Ramos (cell line): ENCODE measurements around the gene CCT8L2.
"Not testable (repeated sequence)": the region's sequence is repeated elsewhere in the genome, so short reads cannot be mapped to it uniquely, and the experiment has no call there.

ENCODE experiments used
- in situ Hi-C: fragments of 300-500 bp; cut with MboI; formaldehyde crosslinking; loops from one replicate; pipeline ENCODE4 v1.14.3; 2022; ENCODE audit warnings: low sequenced_read_pairs; ENCODE audit not compliant: unreplicated experiment

Gene CCT8L2

DNA sequence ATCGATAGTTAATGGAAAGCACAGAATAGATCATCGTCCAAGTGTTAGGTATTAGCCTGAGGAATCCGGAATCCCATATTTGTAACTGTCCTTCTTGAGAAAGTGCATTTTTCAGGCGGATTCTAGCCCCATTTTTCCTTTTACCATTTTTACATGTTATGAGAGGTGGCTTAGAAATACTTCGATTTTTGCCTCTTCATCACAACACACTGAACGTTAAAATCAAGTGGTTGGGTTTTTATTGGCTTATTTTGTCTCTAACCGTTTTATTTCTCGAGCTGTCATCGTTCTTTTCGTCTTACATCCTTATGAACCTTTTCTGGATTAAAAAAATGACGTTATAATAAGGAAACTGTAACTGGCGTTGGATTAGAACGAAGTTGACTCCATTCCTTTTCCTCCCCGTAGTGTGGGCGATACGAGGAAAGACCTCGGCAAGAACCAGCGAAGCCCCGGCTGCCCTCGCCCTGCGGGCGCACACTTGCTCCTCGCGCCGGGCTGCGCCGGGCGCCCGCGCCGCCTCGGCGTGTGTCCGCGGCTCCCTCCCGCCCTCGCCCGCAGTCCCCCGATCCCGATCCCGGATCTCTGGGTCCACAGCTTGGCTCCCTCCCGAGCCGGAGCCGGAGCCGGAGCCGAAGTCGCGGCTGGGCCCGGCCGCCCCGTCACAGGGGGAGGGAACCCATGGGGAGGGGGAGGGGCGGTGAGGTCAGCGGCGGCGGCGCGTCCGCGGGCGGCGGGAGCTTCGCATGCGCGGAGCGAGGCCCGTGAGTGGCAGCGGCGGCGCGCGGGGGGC, 8.2 kb upstream of the CCT8L2 start:
- in situ Hi-C loops = not testable (repeated sequence)

DNA sequence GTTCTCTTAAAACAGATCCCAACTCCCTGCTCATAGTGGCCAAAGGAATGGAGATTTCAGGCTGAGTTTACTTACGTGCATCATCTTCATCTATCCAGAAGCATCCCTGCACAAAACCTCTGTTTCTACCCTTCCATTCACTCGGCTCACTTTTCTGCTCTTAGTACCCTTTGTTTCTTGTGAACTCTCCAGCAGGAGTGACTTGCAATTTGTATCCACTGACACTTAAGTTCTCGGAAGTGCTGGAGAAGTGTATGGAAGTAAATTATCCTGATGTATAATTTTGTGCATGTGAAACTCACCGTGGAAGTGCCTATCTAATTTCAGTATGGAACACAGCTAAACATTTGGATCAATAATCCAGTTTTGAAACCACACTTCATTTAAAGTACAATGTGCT, 7.0 kb upstream of the CCT8L2 start:
- in situ Hi-C loops = not testable (repeated sequence)

DNA sequence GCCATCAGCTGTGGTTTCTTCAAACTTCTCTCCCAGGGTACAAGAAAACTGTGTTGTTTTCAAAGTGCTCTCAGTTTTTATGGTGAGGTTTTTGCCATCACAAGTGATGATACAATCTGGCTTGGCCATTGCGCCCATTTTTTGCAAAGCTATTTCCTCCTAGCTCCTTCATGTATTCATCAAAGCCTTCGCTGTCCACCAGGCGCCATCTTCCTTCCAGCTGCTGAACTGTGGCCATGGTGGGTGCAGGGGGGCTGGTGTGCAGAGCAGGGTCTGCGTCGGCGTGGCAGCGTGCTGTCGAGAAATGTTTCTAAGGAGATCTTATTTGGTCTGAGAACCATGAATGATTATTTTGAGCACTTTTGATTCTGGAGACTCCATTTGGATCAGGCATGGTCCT, 2.6 kb upstream of the CCT8L2 start:
- in situ Hi-C loops = not testable (repeated sequence)

DNA sequence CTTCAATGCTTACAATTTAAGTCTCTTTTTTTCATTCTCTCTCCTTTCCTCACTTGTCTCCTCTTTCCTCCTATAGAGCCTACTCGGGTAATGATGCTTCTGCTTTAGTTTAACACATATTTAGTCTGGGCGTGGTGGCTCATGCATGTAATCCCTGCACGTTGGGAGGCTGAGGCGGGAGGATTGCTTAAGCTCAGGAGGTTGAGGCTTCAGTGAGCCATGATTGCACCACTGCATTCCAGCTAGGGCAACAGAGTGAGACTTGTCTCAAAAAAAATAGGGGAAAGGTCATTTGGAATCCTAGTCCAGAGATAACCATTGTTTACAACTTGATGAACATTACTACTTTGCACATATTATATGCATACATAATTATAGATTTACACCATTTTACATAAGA, 1.4 kb upstream of the CCT8L2 start:
- in situ Hi-C loops = no loop called here

DNA sequence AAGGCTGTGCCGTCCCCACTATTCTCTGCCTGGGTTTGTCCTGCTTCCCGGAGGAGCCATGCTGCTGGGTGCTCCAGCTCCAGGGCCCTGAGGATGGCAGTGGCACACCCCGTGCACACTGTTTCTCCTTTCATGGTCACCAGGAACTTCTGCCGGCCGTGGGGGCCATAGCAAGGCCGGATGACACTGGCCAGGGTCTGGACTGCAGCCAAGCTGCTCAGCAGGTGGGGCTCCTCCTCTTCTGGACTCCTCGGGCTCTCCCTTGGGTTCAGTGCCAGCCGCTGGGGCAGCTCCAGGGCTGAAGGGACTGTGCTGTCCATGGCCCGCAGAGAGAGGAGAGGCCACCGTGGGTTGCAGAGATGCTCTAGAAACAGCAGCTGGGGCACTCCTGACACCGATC, 379 bp downstream of the CCT8L2 start:
- in situ Hi-C loops = not testable (repeated sequence)

DNA sequence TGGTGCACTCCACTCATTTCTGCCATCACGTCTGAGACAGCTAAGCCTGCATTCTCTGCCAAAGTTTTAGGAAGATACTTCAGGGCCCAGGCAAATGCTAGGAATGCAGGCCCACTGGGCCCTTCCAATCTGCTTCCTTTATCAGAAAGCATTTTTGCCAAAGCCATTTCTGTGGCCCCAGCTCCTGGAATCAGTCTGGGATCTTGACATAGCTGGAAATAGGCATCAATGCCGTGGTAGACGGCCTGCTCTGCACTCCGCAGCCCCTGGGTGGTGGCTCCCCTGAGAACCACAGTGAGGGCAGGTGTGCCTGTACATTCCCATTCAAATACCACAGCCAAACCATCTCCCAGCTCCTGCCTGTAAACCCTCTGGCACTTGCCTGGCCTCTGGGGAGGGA, 1.5 kb downstream of the CCT8L2 start:
- in situ Hi-C loops = not testable (repeated sequence)

DNA sequence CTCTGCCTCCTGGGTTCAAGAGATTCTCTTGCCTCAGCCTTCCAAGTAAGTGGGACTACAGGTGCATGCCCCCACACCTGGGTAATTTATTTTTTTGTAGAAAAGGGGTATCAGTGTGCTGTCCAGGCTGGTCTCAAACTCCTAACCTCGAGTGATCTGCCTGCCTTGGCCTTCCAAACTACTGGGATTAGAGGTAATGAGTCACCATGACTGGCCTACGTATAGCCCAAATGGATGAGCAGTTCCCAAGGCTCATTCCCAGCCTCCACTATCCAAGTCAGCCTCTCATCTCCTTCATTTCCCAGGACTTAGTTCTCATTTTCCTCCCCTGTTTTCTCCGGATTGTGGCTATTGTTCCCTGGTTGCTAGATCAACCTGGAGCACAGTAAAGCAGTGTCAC, 5.6 kb downstream of the CCT8L2 start:
- in situ Hi-C loops = no loop called here

DNA sequence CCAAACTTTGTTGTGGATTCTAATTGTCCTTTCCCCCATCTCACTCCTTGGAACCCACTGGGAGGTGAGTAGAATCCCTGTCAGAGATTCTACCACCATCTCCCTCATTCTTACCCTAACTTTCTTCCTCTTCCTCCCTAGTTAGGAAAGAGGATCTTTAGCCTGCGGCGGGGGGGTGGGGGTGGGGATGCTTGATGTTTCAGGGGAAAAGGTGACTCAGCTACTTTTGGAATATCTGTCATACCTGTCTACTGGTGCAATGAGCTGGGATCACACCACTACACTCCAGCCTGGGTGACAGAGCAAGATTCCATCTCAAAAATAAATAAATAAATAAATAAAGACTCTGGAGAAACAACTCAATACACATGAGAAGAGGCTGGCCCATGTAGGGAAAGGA, 6.4 kb downstream of the CCT8L2 start:
- in situ Hi-C loops = no loop called here

DNA sequence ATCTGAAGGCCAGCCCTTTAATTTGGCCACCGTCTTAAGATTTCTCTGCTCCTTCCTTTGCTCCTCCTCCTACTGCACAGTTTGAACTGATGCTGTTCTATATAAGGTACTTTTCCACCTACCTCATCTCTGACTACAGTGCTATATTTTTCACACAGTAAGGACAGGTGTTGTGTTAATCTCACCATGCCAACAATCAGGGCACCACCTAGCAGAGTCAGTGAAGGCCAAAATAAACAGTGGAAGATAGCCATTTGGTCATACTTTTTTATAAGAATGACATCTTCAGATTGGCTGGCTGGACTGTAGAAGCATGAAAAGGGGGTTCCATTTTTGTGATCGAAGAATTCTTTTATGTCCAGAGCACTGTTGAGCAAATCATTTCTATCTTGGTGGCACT, 11.7 kb downstream of the CCT8L2 start:
- in situ Hi-C loops = not testable (repeated sequence)

DNA sequence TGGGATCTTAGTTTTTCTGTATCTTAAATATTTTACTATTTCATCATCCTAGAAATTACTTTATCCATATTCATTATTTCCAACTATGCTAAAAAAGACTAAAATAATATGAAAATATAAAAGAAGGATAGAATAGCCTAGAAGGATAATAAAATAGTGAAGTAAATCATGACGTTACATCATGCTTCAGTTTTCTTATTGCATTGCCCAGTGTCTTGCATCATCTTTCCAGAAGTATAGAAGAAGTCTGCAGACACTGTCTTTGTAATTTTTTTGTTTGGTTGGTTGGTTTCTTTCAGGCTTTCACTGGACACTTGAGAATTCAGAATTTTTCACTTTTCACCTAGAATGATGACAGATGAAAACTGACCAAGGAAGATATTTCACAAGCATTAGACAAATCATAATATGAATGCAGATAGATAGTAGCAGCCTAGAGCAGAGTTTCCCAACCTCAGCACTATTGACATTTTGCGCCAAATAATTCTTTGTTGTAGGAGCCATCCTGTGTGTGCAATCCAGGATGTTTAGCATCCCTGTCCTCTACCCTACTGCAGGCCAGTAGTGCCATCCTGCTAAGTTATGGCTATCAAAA, 23.3 kb downstream of the CCT8L2 start:
- in situ Hi-C loops = not testable (repeated sequence)

DNA sequence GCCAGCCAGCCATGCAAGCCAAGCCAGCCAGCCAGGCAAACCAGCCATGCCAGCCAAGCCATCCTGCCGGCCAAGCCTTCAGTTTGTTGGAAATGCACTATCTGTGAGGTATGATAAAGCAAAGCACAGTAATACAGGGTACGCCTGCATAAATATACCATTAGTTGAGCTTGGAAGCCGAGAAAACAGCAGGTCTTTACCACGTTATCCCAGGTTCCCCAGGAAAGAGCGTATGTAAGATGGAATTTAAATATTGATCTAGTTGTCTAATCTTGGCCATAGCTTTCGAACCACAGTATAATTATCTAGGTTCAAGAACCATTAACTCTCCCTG, 24.2 kb downstream of the CCT8L2 start:
- in situ Hi-C loops = no loop called here

DNA sequence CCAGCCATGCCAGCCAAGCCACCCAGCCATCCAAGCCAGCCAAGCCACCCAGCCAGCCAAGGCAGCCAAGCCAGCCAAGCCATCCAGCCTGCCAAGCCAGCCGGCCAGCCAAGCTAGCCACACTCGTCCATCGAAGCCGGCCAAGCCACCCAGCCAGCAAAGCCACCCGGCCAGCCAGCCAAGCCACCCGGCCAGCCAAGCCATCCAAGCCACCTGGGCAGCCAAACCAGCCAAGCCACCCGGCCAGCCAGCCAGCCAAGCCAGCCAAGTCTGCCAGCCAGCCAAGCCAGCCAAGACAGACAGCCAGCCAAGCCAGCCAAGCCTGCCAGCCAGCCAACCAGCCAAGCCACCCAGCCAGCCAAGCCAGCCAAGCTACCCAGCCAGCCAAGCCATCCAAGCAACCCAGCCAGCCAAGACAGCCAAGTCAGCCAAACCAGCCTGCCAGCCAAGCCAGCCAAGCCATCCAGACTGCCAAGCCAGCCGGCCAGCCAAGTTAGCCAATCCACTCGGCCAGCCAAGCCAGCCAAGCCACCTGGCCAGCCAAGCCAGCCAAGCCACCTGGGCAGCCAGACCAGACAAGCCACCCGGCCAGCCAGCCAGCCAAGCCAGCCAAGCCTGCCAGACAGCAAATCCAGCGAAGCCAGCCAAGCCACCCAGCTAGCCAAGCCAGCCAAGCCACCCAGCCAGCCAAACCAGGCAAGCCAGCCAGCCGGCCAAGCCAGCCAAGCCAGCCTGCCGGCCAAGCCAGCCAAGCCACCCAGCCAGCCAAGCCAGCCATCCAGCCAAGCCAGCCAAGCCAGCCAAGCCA, 24.8 kb downstream of the CCT8L2 start:
- in situ Hi-C loops = not testable (repeated sequence)

DNA sequence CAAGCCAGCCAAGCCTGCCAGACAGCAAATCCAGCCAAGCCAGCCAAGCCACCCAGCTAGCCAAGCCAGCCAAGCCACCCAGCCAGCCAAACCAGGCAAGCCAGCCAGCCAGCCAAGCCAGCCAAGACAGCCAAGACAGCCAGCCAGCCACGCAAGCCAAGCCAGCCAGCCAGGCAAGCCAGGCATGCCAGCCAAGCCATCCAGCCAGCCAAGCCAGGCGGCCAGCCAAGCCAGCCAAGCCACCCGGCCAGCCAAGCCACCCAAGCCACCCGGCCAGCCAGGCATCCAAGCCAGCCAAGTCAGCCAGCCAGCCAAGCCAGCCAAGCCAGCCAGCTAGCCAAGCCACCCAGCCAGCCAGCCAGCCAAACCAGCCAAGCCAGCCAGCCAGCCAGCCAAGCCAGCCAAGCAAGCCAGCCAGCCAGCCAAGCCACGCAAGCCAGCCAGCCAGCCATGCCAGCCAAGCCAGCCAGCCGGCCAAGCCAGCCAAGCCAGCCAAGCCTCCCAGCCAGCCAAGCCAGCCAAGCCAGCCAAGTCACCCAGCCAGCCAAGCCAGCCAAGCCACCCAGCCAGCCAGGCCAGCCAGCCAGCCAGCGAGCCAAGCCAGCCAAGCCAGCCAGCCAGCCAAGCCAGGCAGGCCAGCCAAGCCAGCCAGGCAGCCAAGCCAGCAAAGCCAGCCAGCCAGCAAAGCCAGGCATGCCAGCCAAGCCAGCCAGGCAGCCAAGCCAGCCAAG, 26.0 kb downstream of the CCT8L2 start:
- in situ Hi-C loops = not testable (repeated sequence)

DNA sequence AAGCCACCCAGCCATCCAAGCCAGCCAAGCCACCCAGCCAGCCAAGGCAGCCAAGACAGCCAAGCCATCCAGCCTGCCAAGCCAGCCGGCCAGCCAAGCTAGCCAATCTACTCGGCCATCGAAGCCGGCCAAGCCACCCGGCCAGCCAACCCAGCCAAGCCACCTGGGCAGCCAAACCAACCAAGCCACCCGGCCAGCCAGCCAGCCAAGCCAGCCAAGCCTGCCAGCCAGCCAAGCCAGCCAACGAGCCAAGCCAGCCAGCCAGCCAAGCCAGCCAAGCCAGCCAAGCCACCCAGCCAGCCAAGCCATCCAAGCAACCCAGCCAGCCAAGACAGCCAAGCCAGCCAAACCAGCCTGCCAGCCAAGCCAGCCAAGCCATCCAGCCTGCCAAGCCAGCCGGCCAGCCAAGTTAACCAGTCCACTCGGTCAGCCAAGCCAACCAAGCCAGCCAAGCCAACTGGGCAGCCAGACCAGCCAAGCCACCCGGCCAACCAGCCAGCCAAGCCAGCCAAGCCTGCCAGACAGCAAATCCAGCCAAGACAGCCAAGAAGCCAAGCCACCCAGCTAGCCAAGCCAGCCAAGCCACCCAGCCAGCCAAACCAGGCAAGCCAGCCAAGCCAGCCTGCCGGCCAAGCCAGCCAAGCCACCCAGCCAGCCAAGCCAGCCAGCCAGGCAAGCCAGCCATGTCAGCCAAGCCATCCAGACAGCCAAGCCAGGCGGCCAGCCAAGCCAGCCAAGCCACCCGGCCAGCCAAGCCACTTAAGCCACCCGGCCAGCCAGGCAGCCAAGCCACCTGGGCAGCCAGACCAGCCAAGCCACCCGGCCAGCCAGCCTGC, 26.8 kb downstream of the CCT8L2 start:
- in situ Hi-C loops = not testable (repeated sequence)

DNA sequence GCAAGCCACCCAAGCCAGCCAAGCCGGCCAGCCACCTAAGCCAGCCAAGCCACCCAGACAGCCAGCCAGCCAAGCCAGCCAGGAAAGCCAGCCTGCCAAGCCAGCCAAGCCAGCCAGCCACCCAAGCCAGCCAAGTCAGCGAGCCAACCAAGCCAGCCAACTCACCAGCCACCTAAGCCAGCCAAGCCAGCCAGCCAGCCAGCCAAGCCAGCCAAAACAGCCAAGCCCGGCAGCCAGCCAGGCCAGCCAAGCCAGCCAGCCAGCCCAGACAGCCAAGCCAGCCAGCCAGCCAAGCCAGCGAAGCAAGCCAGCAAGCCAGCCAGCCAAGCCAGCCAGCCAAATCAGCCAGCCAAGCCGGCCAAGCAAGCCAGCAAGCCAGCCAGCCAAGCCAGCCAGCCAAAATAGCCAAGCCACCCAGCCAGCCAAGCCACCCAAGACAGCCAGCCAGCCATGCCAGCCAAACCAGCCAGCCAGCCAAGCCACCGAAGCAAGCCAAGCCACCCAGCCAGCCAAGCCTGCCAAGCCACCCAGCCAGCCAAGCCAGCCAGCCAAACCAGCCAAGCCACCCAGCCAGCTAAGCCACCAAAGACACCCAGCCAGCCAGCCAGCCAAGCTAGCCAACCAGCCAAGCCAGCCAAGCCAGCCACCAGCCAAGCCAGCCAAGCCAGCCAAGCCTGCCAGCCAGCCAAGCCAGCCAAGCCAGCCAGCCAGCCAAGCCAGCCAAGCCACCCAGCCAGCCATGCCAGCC, 27.6 kb downstream of the CCT8L2 start:
- in situ Hi-C loops = not testable (repeated sequence)

DNA sequence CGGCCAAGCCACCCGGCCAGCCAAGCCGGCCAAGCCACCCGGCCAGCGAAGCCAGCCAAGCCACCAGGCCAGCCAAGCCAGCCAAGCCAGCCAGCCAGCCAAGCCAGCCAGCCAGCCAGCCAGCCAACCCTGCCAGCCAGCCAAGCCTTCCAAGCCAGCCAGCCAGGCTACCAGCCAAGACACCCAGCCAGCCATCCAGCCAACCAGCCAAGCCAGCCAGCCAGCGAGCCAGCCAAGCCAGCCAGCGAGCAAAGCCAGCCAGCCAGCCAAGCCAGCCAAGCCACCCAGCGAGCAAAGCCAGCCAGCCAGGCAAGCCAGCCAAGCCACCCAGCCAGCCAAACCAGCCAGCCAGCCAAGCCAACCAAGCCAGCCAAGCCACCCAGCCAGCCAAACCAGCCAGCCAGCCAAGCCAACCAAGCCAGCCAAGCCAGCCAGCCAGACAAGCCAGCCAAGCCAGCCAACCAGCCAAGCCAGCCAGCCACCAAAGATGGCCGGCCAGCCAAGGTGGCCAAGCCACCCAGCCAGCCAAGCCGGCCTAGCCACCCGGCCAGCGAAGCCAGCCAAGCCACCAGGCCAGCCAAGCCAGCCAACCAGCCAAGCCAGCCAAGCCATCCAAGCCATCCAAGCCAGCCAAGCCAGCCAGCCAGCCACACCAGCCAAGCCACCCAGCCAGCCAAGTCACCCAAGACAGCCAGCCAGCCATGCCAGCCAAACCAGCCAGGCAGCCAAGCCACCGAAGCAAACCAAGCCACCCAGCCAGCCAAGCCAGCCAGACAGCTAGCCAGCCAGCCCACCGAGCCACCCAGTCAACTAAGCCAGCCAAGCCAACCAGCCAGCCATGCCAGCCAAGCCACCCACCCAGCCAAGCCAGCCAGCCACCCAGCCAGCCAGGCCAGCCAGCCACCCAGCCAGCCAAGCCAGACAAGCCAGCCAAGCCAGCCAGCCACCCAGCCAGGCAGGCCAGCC, 28.8 kb downstream of the CCT8L2 start:
- in situ Hi-C loops = no loop called here

DNA sequence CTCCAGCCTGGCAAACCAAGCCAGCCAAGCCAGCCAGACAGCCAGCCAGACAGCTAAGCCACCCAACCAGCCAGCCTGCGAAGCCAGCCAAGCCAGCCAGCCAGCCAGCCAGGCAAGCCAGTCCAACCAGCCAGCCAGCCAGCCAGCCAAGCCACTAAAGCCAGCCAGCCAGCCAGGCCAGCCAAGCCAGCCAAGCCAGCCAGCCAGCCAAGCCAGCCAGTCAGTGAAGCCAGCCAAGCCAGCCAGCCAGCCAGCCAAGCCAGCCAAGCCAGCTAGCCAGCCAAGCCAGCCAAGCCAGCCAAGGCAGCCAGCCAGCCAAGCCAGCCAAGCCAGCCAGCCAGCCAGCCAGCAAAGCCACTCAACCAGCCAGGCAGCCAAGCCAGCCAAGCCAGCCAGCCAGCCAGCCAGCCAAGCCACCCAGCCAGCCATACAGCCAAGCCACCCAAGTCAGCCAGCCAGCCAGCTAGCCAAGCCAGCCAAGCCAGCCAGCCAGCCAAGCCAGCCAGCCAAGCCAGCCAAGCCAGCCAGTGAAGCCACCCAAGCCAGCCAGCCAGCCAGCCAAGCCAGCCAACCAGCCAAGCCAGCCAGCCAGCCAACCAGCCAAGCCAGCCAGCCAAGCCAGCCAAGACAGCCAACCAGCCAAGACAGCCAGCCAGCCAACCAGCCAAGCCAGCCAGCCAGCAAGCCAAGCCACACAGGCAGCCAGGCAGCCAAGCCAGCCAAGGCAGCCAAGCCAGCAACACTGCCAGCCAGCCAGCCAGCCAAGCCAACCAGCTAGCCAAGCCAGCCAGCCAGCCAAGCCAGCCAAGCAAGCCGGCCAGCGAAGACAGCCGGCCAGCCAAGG, 29.7 kb downstream of the CCT8L2 start:
- in situ Hi-C loops = no loop called here
